ENCODE data around the gene INSC.

The INSC gene

GRCh38 chr11:15107730-15108515 is 6.8 kb upstream of the INSC start:
- ATAC-seq, result no peak

GRCh38 chr11:15108592-15109130 is 6.1 kb upstream of the INSC start:
- no peak for TF ChIP-seq ZFP30 (CRISPR knock-in tag; IDR thresholded peaks at IDR 0.05)
- TF ChIP-seq CREB5 (CRISPR knock-in tag; IDR thresholded peaks at IDR 0.05; ENCODE audit: low read depth), result no peak
- ATAC-seq, result no peak

More at GRCh38 chr11:15107730-15108515, 6.8 kb upstream of the INSC start:
- TF ChIP-seq ZNF565 (CRISPR knock-in tag; conservative IDR thresholded peaks at IDR 0.05; ENCODE audit: low read depth) (no peak), ARNTL (CRISPR knock-in tag; IDR thresholded peaks at IDR 0.05; ENCODE audit: borderline replicate concordance, low read depth) (no peak), POU6F1 (CRISPR knock-in tag; IDR thresholded peaks at IDR 0.05; ENCODE audit: borderline replicate concordance, low read depth) (no peak), ESRRG (CRISPR knock-in tag; IDR thresholded peaks at IDR 0.05) (no peak), PATZ1 (CRISPR knock-in tag; IDR thresholded peaks at IDR 0.05; ENCODE audit: borderline replicate concordance) (no peak), SNAI2 (CRISPR knock-in tag; IDR thresholded peaks at IDR 0.05) (no peak), ZNF8 (CRISPR knock-in tag; IDR thresholded peaks at IDR 0.05) (no peak), BACH2 (CRISPR knock-in tag; IDR thresholded peaks at IDR 0.05; ENCODE audit: borderline replicate concordance) (no peak), GLIS3 (CRISPR knock-in tag; IDR thresholded peaks at IDR 0.05) (no peak), ZNF70 (CRISPR knock-in tag; IDR thresholded peaks at IDR 0.05) (no peak), TCF4 (CRISPR knock-in tag; IDR thresholded peaks at IDR 0.05; ENCODE audit: borderline replicate concordance) (no peak), RARB (CRISPR knock-in tag; IDR thresholded peaks at IDR 0.05) (no peak), CSDC2 (CRISPR knock-in tag; IDR thresholded peaks at IDR 0.05) (no peak), ZC3H10 (CRISPR knock-in tag; IDR thresholded peaks at IDR 0.05) (no peak), OSR1 (CRISPR knock-in tag; IDR thresholded peaks at IDR 0.05) (no peak), PPARA (CRISPR knock-in tag; IDR thresholded peaks at IDR 0.05; ENCODE audit: borderline replicate concordance) (no peak), ISL1 (CRISPR knock-in tag; IDR thresholded peaks at IDR 0.05) (no peak), ZFP3 (CRISPR knock-in tag; IDR thresholded peaks at IDR 0.05) (no peak), TSHZ2 (CRISPR knock-in tag; IDR thresholded peaks at IDR 0.05) (no peak)

DNA sequence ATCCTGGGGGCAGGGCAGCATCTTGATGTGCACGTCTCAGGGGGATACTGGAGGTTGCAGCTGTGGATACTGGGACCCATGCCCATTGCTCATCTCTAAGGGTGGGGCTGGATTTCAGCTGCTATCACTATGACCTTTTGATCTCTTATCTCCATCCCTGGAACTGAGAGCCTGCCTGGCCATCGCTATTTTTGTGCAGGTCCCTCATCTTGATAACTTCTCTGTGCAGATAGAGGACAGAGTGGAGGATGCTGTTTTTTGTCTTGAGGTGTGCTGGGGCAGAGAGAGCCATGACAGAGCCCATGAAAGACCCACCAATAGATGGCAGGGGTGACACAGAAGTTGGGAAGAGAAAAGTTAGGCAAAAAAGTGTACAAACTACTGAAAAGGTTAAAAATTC is 5.1 kb upstream of the INSC start:
- no peak for ATAC-seq
- no peak for TF ChIP-seq SNAI2 (CRISPR knock-in tag; IDR thresholded peaks at IDR 0.05)
- TF ChIP-seq POU6F1 (CRISPR knock-in tag; IDR thresholded peaks at IDR 0.05; ENCODE audit: borderline replicate concordance, low read depth), result no peak
- no peak for TF ChIP-seq ISL1 (CRISPR knock-in tag; IDR thresholded peaks at IDR 0.05)
- TF ChIP-seq ARNTL (CRISPR knock-in tag; IDR thresholded peaks at IDR 0.05; ENCODE audit: borderline replicate concordance, low read depth), result no peak
- TF ChIP-seq CREB5 (CRISPR knock-in tag; IDR thresholded peaks at IDR 0.05; ENCODE audit: low read depth), result no peak
- no peak for TF ChIP-seq RARB (CRISPR knock-in tag; IDR thresholded peaks at IDR 0.05)
- TF ChIP-seq ZNF70 (CRISPR knock-in tag; IDR thresholded peaks at IDR 0.05), result no peak
- TF ChIP-seq ZFP30 (CRISPR knock-in tag; IDR thresholded peaks at IDR 0.05), result no peak
- TF ChIP-seq OSR1 (CRISPR knock-in tag; IDR thresholded peaks at IDR 0.05), result no peak
- TF ChIP-seq ZNF565 (CRISPR knock-in tag; conservative IDR thresholded peaks at IDR 0.05; ENCODE audit: low read depth), result no peak
- TF ChIP-seq ZFP3 (CRISPR knock-in tag; IDR thresholded peaks at IDR 0.05), result no peak
- no peak for TF ChIP-seq ESRRG (CRISPR knock-in tag; IDR thresholded peaks at IDR 0.05)
- TF ChIP-seq BACH2 (CRISPR knock-in tag; IDR thresholded peaks at IDR 0.05; ENCODE audit: borderline replicate concordance), result no peak
- no peak for TF ChIP-seq TOX (CRISPR knock-in tag; IDR thresholded peaks at IDR 0.05; ENCODE audit: borderline replicate concordance)
- no peak for TF ChIP-seq GLIS3 (CRISPR knock-in tag; IDR thresholded peaks at IDR 0.05)
- TF ChIP-seq TCF4 (CRISPR knock-in tag; IDR thresholded peaks at IDR 0.05; ENCODE audit: borderline replicate concordance), result no peak
- TF ChIP-seq ZC3H10 (CRISPR knock-in tag; IDR thresholded peaks at IDR 0.05), result no peak
